MCF 10A (cell line): Measurements from ENCODE around the gene BCAS3. TPM values are rescaled to one million over a fixed set of nuclear protein-coding genes. Genes with fewer than 3 reads are reported as not detected.

Source experiments
- BruUV-seq: library from RNA; stranded (reverse); fragments of 400-500 nt; replicated peaks from 2 replicates; lab custom pipeline; 2021; lab: Mats Ljungman, UMichigan
- CTCF ChIA-PET: fragments of 300-600 bp; sonication (Branson Sonifier 250); formaldehyde crosslinking; extraction: SDS; loops from one replicate; lab custom pipeline; 2021; ENCODE audit warnings: antibody characterized with exemption, inconsistent platforms; lab: Yijun Ruan, JAX
- POLR2A ChIA-PET: fragments of 300-600, 350-650 bp; sonication (Branson Sonifier 250); formaldehyde crosslinking; extraction: SDS; loops from one replicate; lab custom pipeline; 2020; ENCODE audit warnings: antibody characterized with exemption, inconsistent platforms; lab: Yijun Ruan, JAX
- DNase-seq: peaks from one replicate; pipeline ENCODE4 v3.0.0-alpha.2; 2018; ENCODE audit not compliant: unreplicated experiment
- H3K27ac Mint-ChIP-seq: one replicate; pipeline ENCODE4 v1.8.0; 2022; ENCODE audit warnings: mild to moderate bottlenecking, low read depth, mixed read lengths; ENCODE audit not compliant: unreplicated experiment
- H3K27me3 Mint-ChIP-seq: one replicate; pipeline ENCODE4 v1.8.0; 2022; ENCODE audit warnings: mixed read lengths; ENCODE audit not compliant: insufficient read depth, unreplicated experiment
- H3K36me3 Mint-ChIP-seq: one replicate; pipeline ENCODE4 v1.8.0; 2022; ENCODE audit warnings: mild to moderate bottlenecking, moderate library complexity, mixed read lengths; ENCODE audit not compliant: insufficient read depth, unreplicated experiment
- H3K4me1 Mint-ChIP-seq: one replicate; pipeline ENCODE4 v1.8.0; 2022; ENCODE audit warnings: mixed read lengths; ENCODE audit not compliant: insufficient read depth, unreplicated experiment
- H3K4me3 Mint-ChIP-seq: one replicate; pipeline ENCODE4 v1.8.0; 2022; ENCODE audit warnings: mild to moderate bottlenecking, moderate library complexity, mixed read lengths; ENCODE audit not compliant: unreplicated experiment
- H3K9me3 Mint-ChIP-seq: one replicate; pipeline ENCODE4 v1.8.0; 2022; ENCODE audit warnings: mixed read lengths; ENCODE audit not compliant: unreplicated experiment
- CTCF ChIP-seq: fragments of 200-600 bp; IDR thresholded peaks from one replicate; pipeline ENCODE4 v1.8.0; 2022; ENCODE audit warnings: antibody characterized with exemption, mild to moderate bottlenecking; ENCODE audit not compliant: unreplicated experiment
- intact Hi-C: fragments of 100-400 bp; cut with micrococcal nuclease; formaldehyde crosslinking; loops from 2 replicates; pipeline ENCODE4 v1.14.1; 2022
- total RNA-seq: library from RNA; stranded (reverse); gene quantifications from 2 replicates; pipeline ENCODE4 v1.2.3, GENCODE V29; 2022

Gene BCAS3
- total RNA-seq, 1 experiment from 2014 or later, result 14.6 TPM

- no peak overlapping the region for H3K27ac Mint-ChIP-seq
- no peaks in the 10 kb centered on the region for H3K27me3 Mint-ChIP-seq
- ChIA-PET CTCF (interaction anchor here (3.0 kb wide), 1 partner anchor 9 kb away, joined by 21 read pairs; no protein-coding TSS in a partner anchor), POLR2A (interaction anchor here (1.0 to 2.3 kb wide), 3 partner anchors 13 to 29 kb away, joined by 4 to 8 read pairs (median 6); no protein-coding TSS in a partner anchor)
- no peaks in the 10 kb centered on the region for H3K9me3 Mint-ChIP-seq
- H3K4me1 Mint-ChIP-seq, result no peaks in the 10 kb centered on the region
- BruUV-seq, result no TSS peak
- H3K4me3 Mint-ChIP-seq, result no peak overlapping the region
- H3K36me3 Mint-ChIP-seq, result peaks cover 44% of the 10 kb centered on the region
- no peak for DNase-seq
- TF ChIP-seq CTCF, result no peak
- intact Hi-C loops, result loop anchor here (10.0 kb wide), 1 partner anchor 56 kb away; no protein-coding TSS in a partner anchor
Observed at GRCh38 chr17:60630352-60630751, 47.3 kb upstream of the BCAS3 start.

GRCh38 chr17:60631119-60631518 lies 46.5 kb upstream of the BCAS3 start:
- intact Hi-C loops, result loop anchor here (10.0 kb wide), 1 partner anchor 56 kb away; no protein-coding TSS in a partner anchor
- no peaks in the 10 kb centered on the region for H3K4me1 Mint-ChIP-seq
- H3K36me3 Mint-ChIP-seq, result peaks cover 39% of the 10 kb centered on the region
- ChIA-PET CTCF (interaction anchor here (3.0 kb wide), 1 partner anchor 8 kb away, joined by 21 read pairs; no protein-coding TSS in a partner anchor), POLR2A (interaction anchor here (0.6 to 2.3 kb wide), 4 partner anchors 14 to 31 kb away, joined by 3 to 8 read pairs (median 6); partner anchors contain the start of gene PPM1D)
- DNase-seq, result no peak
- no peaks in the 10 kb centered on the region for H3K9me3 Mint-ChIP-seq
- no peak overlapping the region for H3K4me3 Mint-ChIP-seq
- no peaks in the 10 kb centered on the region for H3K27me3 Mint-ChIP-seq
- TF ChIP-seq CTCF, result no peak
- H3K27ac Mint-ChIP-seq, result no peak overlapping the region
- no TSS peak for BruUV-seq

GRCh38 chr17:60637683-60638082 lies 40.0 kb upstream of the BCAS3 start:
- H3K4me3 Mint-ChIP-seq, result no peak overlapping the region
- ChIA-PET CTCF (interaction anchor here (0.6 to 4.5 kb wide), 33 partner anchors 8 to 591 kb away, joined by 3 to 34 read pairs (median 4); partner anchors contain the start of gene PPM1D), POLR2A (interaction anchor here (0.6 to 1.8 kb wide), 5 partner anchors 15 to 183 kb away, joined by 3 to 7 read pairs (median 4); partner anchors contain the start of genes BCAS3 and PPM1D)
- no peak overlapping the region for H3K27ac Mint-ChIP-seq
- H3K4me1 Mint-ChIP-seq, result peaks cover 7% of the 10 kb centered on the region
- DNase-seq, result no peak
- H3K36me3 Mint-ChIP-seq, result peaks cover 59% of the 10 kb centered on the region
- BruUV-seq, result no TSS peak
- intact Hi-C loops, result loop anchor here (1.0 to 10.0 kb wide), 4 partner anchors 36 to 201 kb away; partner anchors contain the start of gene APPBP2
- H3K9me3 Mint-ChIP-seq, result no peaks in the 10 kb centered on the region
- H3K27me3 Mint-ChIP-seq, result no peaks in the 10 kb centered on the region
- no peak for TF ChIP-seq CTCF

- Mint-ChIP-seq H3K4me1 (peaks cover 7% of the 10 kb centered on the region), H3K4me3 (no peak overlapping the region), H3K27ac (no peak overlapping the region), H3K27me3 (no peaks in the 10 kb centered on the region), H3K36me3 (peaks cover 56% of the 10 kb centered on the region), H3K9me3 (no peaks in the 10 kb centered on the region)
- TF ChIP-seq CTCF, result no peak
- POLR2A ChIA-PET, result interaction anchor here (0.7 to 1.8 kb wide), 3 partner anchors 38 to 198 kb away, joined by 4 to 7 read pairs (median 7); partner anchors contain the start of genes BCAS3 and PPM1D
- CTCF ChIA-PET, result interaction anchor here (0.6 to 4.5 kb wide), 35 partner anchors 9 to 497 kb away, joined by 3 to 34 read pairs (median 5); partner anchors contain the start of gene PPM1D
- no TSS peak for BruUV-seq
- intact Hi-C loops, result loop anchor here (10.0 kb wide), 1 partner anchor 64 kb away; no protein-coding TSS in a partner anchor
- DNase-seq, result no peak
Observed at GRCh38 chr17:60639019-60639330, 38.7 kb upstream of the BCAS3 start.
